Liver (tissue), 9 donors: ENCODE results near the gene LHX3. TPM values are rescaled to one million over a fixed set of nuclear protein-coding genes. Genes with fewer than 3 reads are reported as not detected.
A peak's percentile ranks its signal among the peaks of the same experiment; 100 is the strongest.

Experiments used
- DNase-seq: peaks from one replicate; pipeline ENCODE4 v3.0.0-alpha.2; 2017; ENCODE audit warnings: low spot score
- H3K27ac ChIP-seq, 2 donors: one replicate each; pipeline ENCODE4 v1.7.0; 2013; ENCODE audit warnings: inconsistent platforms in 2 of 2, low read length in 2 of 2, control low read depth in 1 of 2, low read depth in 1 of 2, mild to moderate bottlenecking in 1 of 2
- H3K27me3 ChIP-seq, 4 donors: one replicate each; pipeline versions ENCODE4 v1.6.1 to v1.7.0; 2013; ENCODE audit warnings: low read length in 3 of 4, inconsistent platforms in 1 of 4, mild to moderate bottlenecking in 1 of 4, moderate library complexity in 1 of 4; ENCODE audit not compliant: control insufficient read depth in 4 of 4, insufficient read depth in 4 of 4
- H3K36me3 ChIP-seq, 4 donors: one replicate each; pipeline versions ENCODE4 v1.6.1 to v1.7.0; 2013; ENCODE audit warnings: low read length in 3 of 4, mild to moderate bottlenecking in 3 of 4, low read depth in 1 of 4, moderate library complexity in 1 of 4; ENCODE audit not compliant: control insufficient read depth in 4 of 4, insufficient read depth in 3 of 4
- H3K4me1 ChIP-seq, 4 donors: one replicate each; pipeline versions ENCODE4 v1.6.1 to v1.7.0; 2013; ENCODE audit warnings: low read length in 3 of 4, mild to moderate bottlenecking in 3 of 4, moderate library complexity in 1 of 4; ENCODE audit not compliant: control insufficient read depth in 4 of 4, insufficient read depth in 4 of 4
- H3K4me3 ChIP-seq, 3 donors: one replicate each; pipeline versions ENCODE4 v1.6.1 to v1.7.0; 2013; ENCODE audit warnings: low read length in 3 of 3, control low read depth in 1 of 3, low read depth in 1 of 3, mild to moderate bottlenecking in 1 of 3
- H3K9ac ChIP-seq, 2 donors: one replicate each; pipeline ENCODE4 v1.7.0; 2013; ENCODE audit warnings: low read length in 2 of 2, mild to moderate bottlenecking in 2 of 2, moderate library complexity in 2 of 2, control low read depth in 1 of 2, low read depth in 1 of 2
- H3K9me3 ChIP-seq, 4 donors: one replicate each; pipeline versions ENCODE4 v1.6.1 to v1.7.0; 2013; ENCODE audit warnings: low read length in 3 of 4; ENCODE audit not compliant: control insufficient read depth in 4 of 4
- EGR1 ChIP-seq, 2 donors: IDR thresholded peaks; 2 replicates each; pipeline ENCODE4 v1.6.1; 2016 to 2018; ENCODE audit warnings: antibody characterized with exemption in 2 of 2, low read depth in 2 of 2
- FOXA1 ChIP-seq: IDR thresholded peaks from 2 replicates; pipeline ENCODE4 v1.6.1; 2016; ENCODE audit warnings: antibody characterized with exemption
- FOXA2 ChIP-seq: IDR thresholded peaks from 2 replicates; pipeline ENCODE4 v1.6.1; 2016; ENCODE audit warnings: antibody characterized with exemption
- GABPA ChIP-seq, 2 donors: IDR thresholded peaks in 1 of 2; conservative IDR thresholded peaks in 1 of 2; 2 replicates each; pipeline ENCODE4 v1.6.1; 2016; ENCODE audit warnings: antibody characterized with exemption in 2 of 2, mild to moderate bottlenecking in 1 of 2, moderate library complexity in 1 of 2
- HNF4A ChIP-seq, 2 donors: conservative IDR thresholded peaks; 2 replicates each; pipeline ENCODE4 v1.6.1; 2016; ENCODE audit warnings: antibody characterized with exemption in 2 of 2, mild to moderate bottlenecking in 2 of 2
- HNF4G ChIP-seq: IDR thresholded peaks from 2 replicates; pipeline ENCODE4 v1.6.1; 2016; ENCODE audit warnings: antibody characterized with exemption
- JUND ChIP-seq, 2 donors: IDR thresholded peaks; 2 replicates each; pipeline ENCODE4 v1.6.1; 2016; ENCODE audit warnings: antibody characterized with exemption in 2 of 2
- MAX ChIP-seq: IDR thresholded peaks from 2 replicates; pipeline ENCODE4 v1.6.1; 2016; ENCODE audit warnings: antibody characterized with exemption
- NR2F2 ChIP-seq: IDR thresholded peaks from 2 replicates; pipeline ENCODE4 v1.6.1; 2016; ENCODE audit warnings: antibody characterized with exemption
- RAD21 ChIP-seq, 2 donors: IDR thresholded peaks; 2 replicates each; pipeline ENCODE4 v1.6.1; 2016; ENCODE audit warnings: antibody characterized with exemption in 2 of 2, mild to moderate bottlenecking in 2 of 2
- RXRA ChIP-seq, 2 donors: IDR thresholded peaks; 2 replicates each; pipeline ENCODE4 v1.6.1; 2017 to 2018; ENCODE audit warnings: antibody characterized with exemption in 2 of 2, mild to moderate bottlenecking in 1 of 2
- SP1 ChIP-seq: IDR thresholded peaks from 2 replicates; pipeline ENCODE4 v1.6.1; 2018; ENCODE audit warnings: antibody characterized with exemption, mild to moderate bottlenecking
- TAF1 ChIP-seq: conservative IDR thresholded peaks from 2 replicates; pipeline ENCODE4 v1.6.1; 2016; ENCODE audit warnings: antibody characterized with exemption, mild to moderate bottlenecking
- YY1 ChIP-seq: IDR thresholded peaks from 2 replicates; pipeline ENCODE4 v1.6.1; 2016; ENCODE audit warnings: antibody characterized with exemption, mild to moderate bottlenecking
- WGBS: extraction: QIAGEN DNeasy Blood & Tissue Kit; methylation state at CpG from one replicate; pipeline ENCODE4 v1.1.7; 2013; 5-methylcytosine and 5-hydroxymethylcytosine counted together
- polyA plus RNA-seq, 2 donors: library from polyadenylated mRNA; stranded (reverse) in 1 of 2; unstranded in 1 of 2; fragments of 200-250 nt in 1 of 2; fragments of >200 nt in 1 of 2; fragmentation: Nextera tagmentation in 1 of 2; extraction: Ambion mirVana in 1 of 2; gene quantifications; one replicate each; pipeline versions ENCODE4 v1.2.1 to v1.2.3, GENCODE V29; 2013 to 2015
- total RNA-seq, 2 donors: library from RNA; depleted of rRNA; stranded (reverse); fragments of >200 nt; gene quantifications; one replicate each; pipeline ENCODE4 v1.2.3, GENCODE V29; 2014
- TF ChIP-seq, protein P1 (sequence below): IDR thresholded peaks from 2 replicates; pipeline ENCODE4 v1.6.1; 2016; ENCODE audit warnings: antibody characterized with exemption
- TF ChIP-seq, protein P2 (sequence below): IDR thresholded peaks from 2 replicates; pipeline ENCODE4 v1.6.1; 2016; ENCODE audit warnings: antibody characterized with exemption, mild to moderate bottlenecking
- TF ChIP-seq, protein P3 (sequence below): IDR thresholded peaks from 2 replicates; pipeline ENCODE4 v1.6.1; 2016; ENCODE audit warnings: antibody characterized with exemption
- TF ChIP-seq, protein P4 (sequence below): fragments of 150-350 bp; IDR thresholded peaks from 2 replicates; pipeline ENCODE4 v1.5.1; 2017; ENCODE audit warnings: improper control_type of control experiment, low read depth, low read length; ENCODE audit not compliant: missing input control
- donor health status: healthy.
- donor health status: healthy.
- donor health status: healthy.
- donor health status: healthy.
- donor health status: healthy.

The LHX3 gene
- total and polyA plus RNA-seq, 4 donors = not detected

DNA sequence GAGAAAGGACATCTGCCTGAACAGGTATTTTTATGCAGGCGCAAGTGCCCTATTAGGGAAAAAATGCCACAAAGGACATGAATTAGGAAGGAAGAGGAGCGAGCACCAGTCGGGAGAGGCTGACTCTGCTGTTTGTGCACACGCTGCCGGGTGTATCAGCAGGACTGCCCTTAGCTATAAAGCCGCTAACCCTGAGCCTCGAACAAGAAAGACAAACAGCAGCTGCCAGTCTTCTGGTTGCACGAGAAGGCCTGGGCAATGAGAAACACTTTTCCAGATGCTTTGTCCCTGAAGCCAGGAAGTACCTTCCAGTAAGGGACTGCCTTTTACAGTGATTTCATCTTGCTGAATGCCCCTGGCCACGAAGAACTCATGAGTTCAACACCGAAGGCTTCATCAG lies 28.0 kb upstream of the LHX3 start:
- H3K9me3 ChIP-seq = no peaks in the 10 kb centered on the region
- H3K9ac ChIP-seq = no peak overlapping the region
- peaks cover 0 to 6% (median 0%) of the 10 kb centered on the region in 4 donors for H3K36me3 ChIP-seq
- H3K4me3 ChIP-seq = no peak overlapping the region
- no peak overlapping the region for H3K27ac ChIP-seq
- peaks cover 8 to 20% (median 11%) of the 10 kb centered on the region in 4 donors for H3K4me1 ChIP-seq
- DNase-seq = no peak
- no peaks in the 10 kb centered on the region for H3K27me3 ChIP-seq
- TF ChIP-seq, protein P1, sequence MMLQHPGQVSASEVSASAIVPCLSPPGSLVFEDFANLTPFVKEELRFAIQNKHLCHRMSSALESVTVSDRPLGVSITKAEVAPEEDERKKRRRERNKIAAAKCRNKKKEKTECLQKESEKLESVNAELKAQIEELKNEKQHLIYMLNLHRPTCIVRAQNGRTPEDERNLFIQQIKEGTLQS = no peak
- 78% methylated on average over 10 of the region's 10 CpGs for WGBS

DNA sequence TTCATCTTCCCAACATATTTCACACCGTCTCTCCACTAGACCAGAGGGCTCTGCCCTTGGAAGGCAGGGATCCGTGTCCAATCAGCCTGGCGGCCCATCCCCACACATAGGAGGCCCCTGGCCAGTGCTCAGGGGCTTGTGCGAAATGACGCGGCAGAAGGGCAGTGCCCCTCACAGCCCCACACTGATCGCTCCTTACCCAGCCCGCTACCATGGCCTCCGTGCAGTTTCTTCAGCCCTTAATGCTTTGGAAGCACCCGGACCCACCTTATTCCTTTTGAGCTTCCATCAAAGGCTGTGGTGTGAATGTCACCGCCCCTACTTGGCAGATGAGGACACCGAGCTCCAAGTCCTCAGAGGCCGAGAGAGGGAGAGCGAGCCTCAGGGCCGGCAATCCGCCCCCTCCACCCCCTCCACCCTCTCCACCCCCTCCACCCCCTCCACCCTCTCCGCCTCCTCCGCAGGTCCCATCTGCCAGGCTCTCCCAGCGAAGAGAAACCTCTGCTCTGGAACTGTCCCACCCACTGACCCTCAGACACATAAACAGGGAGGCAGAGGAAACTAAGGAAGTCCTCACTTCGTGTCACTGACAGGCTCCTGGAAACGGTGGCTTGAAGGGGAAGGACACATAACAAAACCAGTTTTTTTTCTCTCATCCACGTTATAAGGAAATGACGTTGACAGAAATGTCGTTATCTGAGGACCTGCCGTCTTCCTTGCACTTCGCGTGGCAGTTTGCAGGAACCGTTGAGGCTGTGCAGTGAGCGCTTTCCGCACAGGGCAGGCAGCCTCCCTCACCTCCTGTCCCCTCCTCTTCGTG lies 26.8 kb upstream of the LHX3 start:
- Histone ChIP-seq H3K27ac (peak overlapping the region; percentile 77 to 81), H3K4me1 (peaks cover 8 to 20% (median 11%) of the 10 kb centered on the region in 4 donors)
- 81% methylated on average over 31 of the region's 31 CpGs for WGBS

More for the DNA sequence above, 26.8 kb upstream of the LHX3 start:
- Histone ChIP-seq H3K9ac (no peak overlapping the region), H3K36me3 (peaks cover 0 to 5% (median under 1%) of the 10 kb centered on the region in 4 donors), H3K4me3 (no peak overlapping the region), H3K9me3 (no peaks in the 10 kb centered on the region), H3K27me3 (no peaks in the 10 kb centered on the region)
- TF ChIP-seq SP1 = no peak
- no peak for TF ChIP-seq FOXA2
- TF ChIP-seq, protein P2, sequence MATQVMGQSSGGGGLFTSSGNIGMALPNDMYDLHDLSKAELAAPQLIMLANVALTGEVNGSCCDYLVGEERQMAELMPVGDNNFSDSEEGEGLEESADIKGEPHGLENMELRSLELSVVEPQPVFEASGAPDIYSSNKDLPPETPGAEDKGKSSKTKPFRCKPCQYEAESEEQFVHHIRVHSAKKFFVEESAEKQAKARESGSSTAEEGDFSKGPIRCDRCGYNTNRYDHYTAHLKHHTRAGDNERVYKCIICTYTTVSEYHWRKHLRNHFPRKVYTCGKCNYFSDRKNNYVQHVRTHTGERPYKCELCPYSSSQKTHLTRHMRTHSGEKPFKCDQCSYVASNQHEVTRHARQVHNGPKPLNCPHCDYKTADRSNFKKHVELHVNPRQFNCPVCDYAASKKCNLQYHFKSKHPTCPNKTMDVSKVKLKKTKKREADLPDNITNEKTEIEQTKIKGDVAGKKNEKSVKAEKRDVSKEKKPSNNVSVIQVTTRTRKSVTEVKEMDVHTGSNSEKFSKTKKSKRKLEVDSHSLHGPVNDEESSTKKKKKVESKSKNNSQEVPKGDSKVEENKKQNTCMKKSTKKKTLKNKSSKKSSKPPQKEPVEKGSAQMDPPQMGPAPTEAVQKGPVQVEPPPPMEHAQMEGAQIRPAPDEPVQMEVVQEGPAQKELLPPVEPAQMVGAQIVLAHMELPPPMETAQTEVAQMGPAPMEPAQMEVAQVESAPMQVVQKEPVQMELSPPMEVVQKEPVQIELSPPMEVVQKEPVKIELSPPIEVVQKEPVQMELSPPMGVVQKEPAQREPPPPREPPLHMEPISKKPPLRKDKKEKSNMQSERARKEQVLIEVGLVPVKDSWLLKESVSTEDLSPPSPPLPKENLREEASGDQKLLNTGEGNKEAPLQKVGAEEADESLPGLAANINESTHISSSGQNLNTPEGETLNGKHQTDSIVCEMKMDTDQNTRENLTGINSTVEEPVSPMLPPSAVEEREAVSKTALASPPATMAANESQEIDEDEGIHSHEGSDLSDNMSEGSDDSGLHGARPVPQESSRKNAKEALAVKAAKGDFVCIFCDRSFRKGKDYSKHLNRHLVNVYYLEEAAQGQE = no peak
- no peak for TF ChIP-seq GABPA (IDR thresholded peaks at IDR 0.05 in 1 of 2, conservative IDR thresholded peaks at IDR 0.05 in 1 of 2)
- no peak for TF ChIP-seq HNF4G
- TF ChIP-seq FOXA1 = no peak
- TF ChIP-seq, protein P3, sequence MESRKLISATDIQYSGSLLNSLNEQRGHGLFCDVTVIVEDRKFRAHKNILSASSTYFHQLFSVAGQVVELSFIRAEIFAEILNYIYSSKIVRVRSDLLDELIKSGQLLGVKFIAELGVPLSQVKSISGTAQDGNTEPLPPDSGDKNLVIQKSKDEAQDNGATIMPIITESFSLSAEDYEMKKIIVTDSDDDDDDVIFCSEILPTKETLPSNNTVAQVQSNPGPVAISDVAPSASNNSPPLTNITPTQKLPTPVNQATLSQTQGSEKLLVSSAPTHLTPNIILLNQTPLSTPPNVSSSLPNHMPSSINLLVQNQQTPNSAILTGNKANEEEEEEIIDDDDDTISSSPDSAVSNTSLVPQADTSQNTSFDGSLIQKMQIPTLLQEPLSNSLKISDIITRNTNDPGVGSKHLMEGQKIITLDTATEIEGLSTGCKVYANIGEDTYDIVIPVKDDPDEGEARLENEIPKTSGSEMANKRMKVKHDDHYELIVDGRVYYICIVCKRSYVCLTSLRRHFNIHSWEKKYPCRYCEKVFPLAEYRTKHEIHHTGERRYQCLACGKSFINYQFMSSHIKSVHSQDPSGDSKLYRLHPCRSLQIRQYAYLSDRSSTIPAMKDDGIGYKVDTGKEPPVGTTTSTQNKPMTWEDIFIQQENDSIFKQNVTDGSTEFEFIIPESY = no peak
- TF ChIP-seq, protein P4, sequence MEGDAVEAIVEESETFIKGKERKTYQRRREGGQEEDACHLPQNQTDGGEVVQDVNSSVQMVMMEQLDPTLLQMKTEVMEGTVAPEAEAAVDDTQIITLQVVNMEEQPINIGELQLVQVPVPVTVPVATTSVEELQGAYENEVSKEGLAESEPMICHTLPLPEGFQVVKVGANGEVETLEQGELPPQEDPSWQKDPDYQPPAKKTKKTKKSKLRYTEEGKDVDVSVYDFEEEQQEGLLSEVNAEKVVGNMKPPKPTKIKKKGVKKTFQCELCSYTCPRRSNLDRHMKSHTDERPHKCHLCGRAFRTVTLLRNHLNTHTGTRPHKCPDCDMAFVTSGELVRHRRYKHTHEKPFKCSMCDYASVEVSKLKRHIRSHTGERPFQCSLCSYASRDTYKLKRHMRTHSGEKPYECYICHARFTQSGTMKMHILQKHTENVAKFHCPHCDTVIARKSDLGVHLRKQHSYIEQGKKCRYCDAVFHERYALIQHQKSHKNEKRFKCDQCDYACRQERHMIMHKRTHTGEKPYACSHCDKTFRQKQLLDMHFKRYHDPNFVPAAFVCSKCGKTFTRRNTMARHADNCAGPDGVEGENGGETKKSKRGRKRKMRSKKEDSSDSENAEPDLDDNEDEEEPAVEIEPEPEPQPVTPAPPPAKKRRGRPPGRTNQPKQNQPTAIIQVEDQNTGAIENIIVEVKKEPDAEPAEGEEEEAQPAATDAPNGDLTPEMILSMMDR = no peak
- TF ChIP-seq TAF1 = no peak
- no peak for TF ChIP-seq NR2F2
- no peak for TF ChIP-seq MAX
- TF ChIP-seq, protein P1 = no peak
- TF ChIP-seq RXRA (IDR thresholded peaks at IDR 0.05) = no peak
- no peak for TF ChIP-seq EGR1 (IDR thresholded peaks at IDR 0.05; ENCODE audit: low read depth in 2 of 2)
- no peak for TF ChIP-seq HNF4A (conservative IDR thresholded peaks at IDR 0.05)
- TF ChIP-seq RAD21 (IDR thresholded peaks at IDR 0.05) = no peak
- TF ChIP-seq JUND (IDR thresholded peaks at IDR 0.05) = no peak
- no peak for TF ChIP-seq YY1
- DNase-seq = no peak
